C4-2B (cell line): ENCODE data around the gene DGKQ.

Source experiments
- CTCF ChIP-seq: fragments of 450-650 bp; conservative IDR thresholded peaks from 2 replicates; pipeline ENCODE4 v1.5.1; 2017; ENCODE audit warnings: mild to moderate bottlenecking
- ZFX ChIP-seq: fragments of 450-650 bp; IDR thresholded peaks from 2 replicates; pipeline ENCODE4 v1.6.1; 2017

GRCh38 chr4:957231-957580, 16.2 kb downstream of the DGKQ start:
- TF ChIP-seq CTCF, result no peak
- no peak for TF ChIP-seq ZFX
